Adrenal gland (tissue), 12 donors: ENCODE data around the gene ATRN. TPM values are rescaled to one million over a fixed set of nuclear protein-coding genes. Genes with fewer than 3 reads are reported as not detected.

ENCODE experiments used
- DNase-seq, 7 donors: peaks; one replicate each; pipeline ENCODE4 v3.0.0-alpha.2; 2019 to 2020
- H3K27ac ChIP-seq, 5 donors: fragments of 200-600 bp; sonication (generic) in 4 of 5; 1 replicate in 3 of 5; 2 replicates in 2 of 5; pipeline versions ENCODE4 v1.5.1 to v1.8.0; 2016 to 2020; ENCODE audit warnings: mild to moderate bottlenecking in 1 of 5
- H3K27me3 ChIP-seq: fragments of 200-600 bp; 2 replicates; pipeline ENCODE4 v1.8.0; 2021
- H3K36me3 ChIP-seq, 2 donors: fragments of 200-600 bp; replicated peaks in 1 of 2; 1 replicate in 1 of 2; 2 replicates in 1 of 2; pipeline versions ENCODE4 v1.5.1 to v1.8.0; 2018 to 2022
- H3K4me1 ChIP-seq, 2 donors: fragments of 200-600 bp; replicated peaks in 1 of 2; 1 replicate in 1 of 2; 2 replicates in 1 of 2; pipeline versions ENCODE4 v1.5.1 to v1.8.0; 2018 to 2021
- H3K4me3 ChIP-seq, 4 donors: fragments of 200-600 bp; sonication (generic) in 3 of 4; one replicate each; pipeline ENCODE4 v1.5.1; 2016 to 2018
- H3K9me3 ChIP-seq, 3 donors: fragments of 200-600 bp; sonication (generic) in 1 of 3; replicated peaks in 1 of 3; 1 replicate in 2 of 3; 2 replicates in 1 of 3; pipeline versions ENCODE4 v1.5.1 to v1.8.0; 2016 to 2021
- CTCF ChIP-seq, 6 experiments: fragments of 450-650 bp in 4 of 6; fragments of 200-600 bp in 2 of 6; sonication (generic) in 1 of 6; IDR thresholded peaks; 1 replicate in 5 of 6; 2 replicates in 1 of 6; pipeline versions ENCODE4 v1.5.1 to v1.8.0; 2016 to 2021; ENCODE audit warnings: antibody characterized with exemption in 6 of 6, mild to moderate bottlenecking in 2 of 6, moderate library complexity in 1 of 6
- POLR2A ChIP-seq, 2 donors: fragments of 450-650 bp; IDR thresholded peaks; one replicate each; pipeline ENCODE4 v1.6.1; 2017; ENCODE audit warnings: antibody characterized with exemption in 2 of 2, mild to moderate bottlenecking in 2 of 2, moderate library complexity in 1 of 2
- WGBS, 4 donors: extraction: QIAGEN DNeasy Blood & Tissue Kit in 2 of 4; methylation state at CpG; one replicate each; pipeline versions ENCODE4 v1.1.5 to v1.1.7; 2013 to 2017; 5-methylcytosine and 5-hydroxymethylcytosine counted together
- intact Hi-C, 2 donors: fragments of 100-400 bp; cut with DNase I; formaldehyde crosslinking; loops; one replicate each; pipeline versions ENCODE4 v1.14.1 to v1.15.0; 2022 to 2023
- polyA plus RNA-seq, 3 donors: library from polyadenylated mRNA; stranded (reverse); fragments of 200-250 nt in 2 of 3; fragments of 350-450 nt in 1 of 3; fragmentation: Illumina TruSeq in 1 of 3; extraction: RNeasy Lipid Tissue Mini Kit (QIAGEN cat#74804) in 1 of 3; gene quantifications; one replicate each; pipeline ENCODE4 v1.2.3, GENCODE V29; 2013 to 2014
- total RNA-seq, 9 donors: library from RNA; depleted of rRNA in 4 of 9; stranded (reverse); fragments of >200 nt in 4 of 9; fragments of 120-200 nt in 1 of 9; fragmentation: NEBNext Ultra II Directional in 1 of 9; extraction: Animal tissue kit (Norgen Biotek cat#: 25700) in 1 of 9; gene quantifications; one replicate each; pipeline versions ENCODE4 v1.1.0 to v1.2.4, GENCODE V29; 2013 to 2023
- donor health status: healthy with polysubstance abuse.
- donor health status: Bipolar disorder and iron deficiency.
- donor health status: DM: yes; HTN: yes; CAD: no.
- donor health status: DM: no; HTN: no; CAD: no.
- donor health status: DM: no; HTN: no; CAD: no.
- donor health status: DM: yes; HTN: yes; CAD: no.

Gene ATRN
- total and polyA plus RNA-seq, 12 donors: 6.2 to 81.1 (median 51.6) TPM

- no peak for DNase-seq
- Histone ChIP-seq H3K27me3 (peaks cover 12% of the 10 kb centered on the region), H3K4me3 (no peak overlapping the region), H3K36me3 (no peaks in the 10 kb centered on the region), H3K9me3 (no peaks in the 10 kb centered on the region), H3K4me1 (peaks cover 0 to 5% of the 10 kb centered on the region in 2 donors), H3K27ac (peak overlapping the region in 1 of 5 donors; percentile 73)
- TF ChIP-seq CTCF (IDR thresholded peaks at IDR 0.05) (no peak), POLR2A (IDR thresholded peaks at IDR 0.05) (no peak)
- WGBS, 4 donors: 65 to 76% (median 70%) methylated on average over 7 of the region's 7 CpGs
- intact Hi-C loops: no loop called here
Observed at GRCh38 chr20:3686421-3686820, 215.6 kb downstream of the ATRN start.

GRCh38 chr20:3686867-3687321 lies 216.1 kb downstream of the ATRN start:
- no peaks in the 10 kb centered on the region for H3K36me3 ChIP-seq
- WGBS, 4 donors: 35 to 52% (median 39%) methylated on average over 9 of the region's 9 CpGs
- intact Hi-C loops: no loop called here

GRCh38 chr20:3687655-3688054 lies 216.8 kb downstream of the ATRN start:
- Histone ChIP-seq H3K4me1 (no peaks in the 10 kb centered on the region), H3K27me3 (no peaks in the 10 kb centered on the region), H3K27ac (peak overlapping the region in 1 of 5 donors; percentile 73), H3K9me3 (no peaks in the 10 kb centered on the region), H3K4me3 (no peak overlapping the region), H3K36me3 (no peaks in the 10 kb centered on the region)
- 63 to 75% (median 69%) methylated on average over 2 of the region's 2 CpGs for WGBS, 4 donors
- peak in 1 of 7 donors; percentile 42 for DNase-seq
- no peak for TF ChIP-seq CTCF (IDR thresholded peaks at IDR 0.05)
- no peak for TF ChIP-seq POLR2A (IDR thresholded peaks at IDR 0.05)
- intact Hi-C loops: no loop called here

More at GRCh38 chr20:3686867-3687321, 216.1 kb downstream of the ATRN start:
- Histone ChIP-seq H3K4me1 (peaks cover 0 to under 1% of the 10 kb centered on the region in 2 donors), H3K4me3 (no peak overlapping the region), H3K27me3 (peaks cover 7% of the 10 kb centered on the region), H3K9me3 (no peaks in the 10 kb centered on the region), H3K27ac (peak overlapping the region in 2 of 5 donors; percentile 45 to 73)
- peak; percentile 59 to 90 (median 80) for DNase-seq
- TF ChIP-seq CTCF (IDR thresholded peaks at IDR 0.05): no peak
- no peak for TF ChIP-seq POLR2A (IDR thresholded peaks at IDR 0.05)

- intact Hi-C loops: no loop called here
- Histone ChIP-seq H3K4me3 (no peak overlapping the region), H3K27ac (no peak overlapping the region), H3K9me3 (no peaks in the 10 kb centered on the region), H3K27me3 (no peaks in the 10 kb centered on the region), H3K36me3 (no peaks in the 10 kb centered on the region), H3K4me1 (no peaks in the 10 kb centered on the region)
- no peak for DNase-seq
- TF ChIP-seq CTCF (IDR thresholded peaks at IDR 0.05): no peak
- TF ChIP-seq POLR2A (IDR thresholded peaks at IDR 0.05): no peak
- WGBS, 4 donors: 87 to 95% (median 92%) methylated on average over 7 to 11 of the region's 11 CpGs
Observed at GRCh38 chr20:3689978-3690377, 219.2 kb downstream of the ATRN start.
